AML-193 (cell line): Measurements from ENCODE around the gene ZNF593.

Experiments
- DNase-seq, 2 experiments: peaks; one replicate each; lab custom pipeline; 2025; lab: John Stamatoyannopoulos, UW

The ZNF593 gene

DNA sequence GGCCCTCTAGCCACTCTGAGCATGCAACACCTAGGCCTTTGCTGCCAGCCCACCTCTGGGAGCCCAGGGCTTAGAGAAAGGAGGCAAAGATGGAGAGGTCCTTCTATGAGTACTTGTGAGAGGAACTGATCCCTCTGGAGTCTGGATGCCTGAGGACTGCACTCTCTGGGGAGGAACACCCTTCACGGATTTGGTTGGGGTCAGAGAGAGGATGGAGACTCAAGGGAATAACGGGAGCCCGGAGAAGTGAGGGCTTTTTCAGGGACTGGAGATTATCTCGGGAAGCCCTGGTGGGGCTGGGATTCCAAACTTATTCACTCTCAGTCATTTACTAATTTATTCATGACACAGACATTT lies 532 bp upstream of the ZNF593 start:
- no peak for DNase-seq

GRCh38 chr1:26170472-26170821 lies 739 bp downstream of the ZNF593 start:
- DNase-seq, result no peak

DNA sequence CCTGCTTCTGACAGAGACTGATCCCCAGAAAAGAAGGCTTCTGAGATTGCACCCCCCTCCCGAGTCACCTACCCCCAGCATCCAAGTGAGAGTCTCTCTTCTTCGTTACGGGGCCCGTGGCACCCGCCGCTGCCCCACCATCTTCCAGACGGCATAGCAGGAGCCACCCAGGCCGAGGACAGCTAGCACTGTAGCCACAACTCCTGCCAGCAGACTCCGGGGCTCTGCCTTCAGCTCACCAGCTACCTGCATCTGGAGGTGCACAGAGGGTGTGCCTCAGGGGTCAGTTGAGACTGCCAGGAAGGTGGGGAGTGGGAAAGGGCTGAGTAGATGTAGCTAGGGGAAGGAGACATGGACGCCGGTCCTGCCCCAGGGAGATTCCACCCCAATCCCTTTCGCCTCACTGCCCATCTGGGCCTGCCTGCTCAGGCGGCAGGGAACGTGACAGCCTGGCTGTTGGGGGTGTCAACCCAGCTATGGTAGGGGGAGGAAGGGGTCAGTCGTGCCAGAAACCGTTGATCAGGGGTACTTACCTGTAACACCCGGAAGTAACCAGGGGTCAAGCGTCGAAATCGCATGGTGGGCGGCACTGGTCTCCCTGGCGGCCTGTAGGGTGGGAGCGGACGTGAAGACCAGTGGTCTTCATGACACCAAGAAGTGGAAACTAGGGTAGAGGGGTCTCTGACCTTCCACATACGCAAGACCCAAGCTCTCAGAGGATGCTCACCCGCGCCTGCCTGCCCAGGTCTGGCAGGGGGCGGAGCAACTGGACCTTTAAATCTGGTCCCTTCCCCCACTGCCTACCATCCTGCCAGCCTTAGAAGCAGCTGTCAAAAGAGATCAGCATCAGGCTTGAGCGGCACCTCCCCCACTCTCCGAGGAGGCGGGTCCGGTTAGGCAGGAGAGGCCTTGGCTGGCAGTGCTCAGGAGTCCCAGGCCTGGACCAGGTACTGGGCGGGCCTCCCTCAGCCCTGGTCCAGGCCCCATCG lies 1.7 kb downstream of the ZNF593 start, which contains the start of gene ZNF593OS:
Gene ZNF593OS (minus strand): TSS at position 749 of the 989 bp plus-strand sequence. CDS start 171 bp downstream, at position 578.
- DNase-seq, result no peak

GRCh38 chr1:26175346-26175745 lies 5.6 kb downstream of the ZNF593 start:
- DNase-seq, result no peak

- no peak for DNase-seq
Observed at GRCh38 chr1:26177182-26177684, 7.5 kb downstream of the ZNF593 start, which contains the start of gene CNKSR1. CNKSR1 (plus strand) TSS chr1:26177491; CDS start chr1:26177548, 57 bp downstream.

- DNase-seq, result no peak
Observed at GRCh38 chr1:26180010-26180506, 10.3 kb downstream of the ZNF593 start.

GRCh38 chr1:26181586-26182382 lies 12.1 kb downstream of the ZNF593 start:
- no peak for DNase-seq

GRCh38 chr1:26182383-26182696 lies 12.6 kb downstream of the ZNF593 start:
- DNase-seq, result no peak

GRCh38 chr1:26184086-26184485 lies 14.4 kb downstream of the ZNF593 start:
- DNase-seq, result no peak

- DNase-seq, result no peak
Observed at GRCh38 chr1:26184883-26185282, 15.2 kb downstream of the ZNF593 start.

DNA sequence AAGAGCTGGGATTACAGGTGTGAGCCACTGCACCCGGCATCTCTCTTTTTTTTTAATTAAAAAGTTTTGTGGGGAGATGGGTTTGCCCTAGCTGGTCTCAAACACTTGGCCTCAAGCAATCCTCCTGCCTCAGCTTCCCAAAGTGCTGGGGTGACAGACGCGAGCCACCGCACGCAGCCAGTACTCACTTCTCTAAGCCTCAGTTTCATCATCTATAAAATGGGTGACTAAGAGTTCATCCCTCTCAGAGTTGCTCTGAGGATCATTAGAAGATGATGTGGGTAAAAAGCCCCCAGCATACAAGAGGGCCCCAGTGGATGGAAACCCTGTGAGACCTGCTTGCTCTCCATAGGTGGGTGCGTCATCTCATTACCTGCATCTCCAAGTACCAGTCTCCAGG lies 18.2 kb downstream of the ZNF593 start:
- no peak for DNase-seq

DNA sequence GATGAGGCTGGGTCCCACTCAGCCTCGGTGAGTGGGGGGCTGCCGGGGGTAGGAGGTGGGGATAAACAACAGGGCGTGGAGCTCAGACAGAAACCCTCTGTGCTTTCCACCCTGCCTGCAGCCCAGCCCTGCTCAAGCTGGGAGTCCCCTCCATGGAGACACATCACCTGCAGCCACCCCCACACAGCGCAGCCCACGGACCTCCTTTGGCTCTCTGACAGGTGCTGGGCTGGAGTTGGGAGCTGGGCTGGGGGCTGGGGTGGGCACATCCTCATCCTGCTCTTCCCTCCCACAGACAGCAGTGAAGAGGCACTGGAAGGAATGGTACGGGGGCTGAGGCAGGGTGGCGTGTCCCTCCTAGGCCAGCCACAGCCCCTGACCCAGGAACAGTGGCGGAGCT lies 18.8 kb downstream of the ZNF593 start:
- DNase-seq, result no peak

DNA sequence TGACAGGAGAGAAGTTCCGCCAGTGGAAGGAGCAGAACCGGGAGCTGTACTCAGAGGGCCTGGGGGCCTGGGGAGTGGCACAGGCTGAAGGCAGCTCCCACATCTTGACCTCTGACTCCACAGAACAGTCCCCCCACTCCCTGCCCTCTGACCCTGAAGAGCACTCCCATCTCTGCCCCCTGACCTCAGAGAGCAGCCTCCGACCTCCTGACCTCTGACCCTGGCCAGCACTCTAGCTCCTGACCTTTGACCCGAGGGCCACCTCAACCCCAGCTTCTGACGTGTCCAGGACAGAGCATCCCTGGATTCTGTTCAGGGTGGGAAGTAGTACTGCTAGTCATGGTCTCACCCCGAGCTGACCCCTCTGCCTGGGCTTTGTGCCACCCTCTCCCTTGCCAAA lies 19.6 kb downstream of the ZNF593 start:
- DNase-seq, result no peak

GRCh38 chr1:26189751-26190275 lies 20.1 kb downstream of the ZNF593 start:
- no peak for DNase-seq

DNA sequence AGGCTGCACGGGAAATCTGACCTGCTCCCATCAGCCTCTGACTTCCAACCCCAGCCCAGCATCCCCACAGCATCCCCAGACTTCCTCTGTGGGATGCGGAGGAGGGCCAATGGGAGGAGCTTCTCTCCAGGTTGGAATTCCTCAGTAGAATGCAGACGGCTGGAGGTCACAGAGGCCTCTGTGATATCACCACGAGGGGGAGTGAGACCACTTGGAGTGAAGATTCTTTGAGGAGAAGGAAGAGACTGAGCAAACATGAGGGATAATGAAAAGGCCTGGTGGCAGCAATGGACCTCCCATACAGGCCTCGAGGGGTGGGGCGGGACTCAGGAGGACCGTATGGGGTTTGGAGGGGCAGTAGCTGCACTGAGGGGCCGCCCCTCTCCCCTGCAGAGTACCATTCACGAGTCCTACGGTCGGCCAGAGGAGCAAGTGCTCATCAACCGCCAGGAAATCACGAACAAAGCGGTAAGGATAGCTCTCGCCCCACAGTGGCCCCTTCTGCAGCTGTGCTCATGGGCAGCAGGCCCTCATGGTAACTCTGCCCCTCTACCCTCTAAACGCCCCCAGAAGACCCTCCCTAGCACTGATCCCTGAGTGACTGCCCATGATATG lies 20.8 kb downstream of the ZNF593 start, which contains the start of gene CATSPER4:
Gene CATSPER4 (plus strand): TSS at position 230 of the 615 bp plus-strand sequence. CDS start 26 bp downstream, at position 256.
- no peak for DNase-seq

GRCh38 chr1:26191739-26192138 lies 22.0 kb downstream of the ZNF593 start:
- no peak for DNase-seq

- no peak for DNase-seq
Observed at GRCh38 chr1:26195805-26196204, 26.1 kb downstream of the ZNF593 start.

GRCh38 chr1:26197301-26197700 lies 27.6 kb downstream of the ZNF593 start:
- no peak for DNase-seq

- DNase-seq, result no peak
Observed at GRCh38 chr1:26197813-26198212, 28.1 kb downstream of the ZNF593 start.

GRCh38 chr1:26200413-26200812 lies 30.7 kb downstream of the ZNF593 start:
- DNase-seq, result no peak

GRCh38 chr1:26203642-26204318 lies 34.1 kb downstream of the ZNF593 start:
- no peak for DNase-seq
